Left ventricle myocardium inferior (tissue), 1 donor: ENCODE data around the gene PNMA6F. TPM values are rescaled to one million over a fixed set of nuclear protein-coding genes. Genes with fewer than 3 reads are reported as not detected.

Experiments used
- DNase-seq: peaks from one replicate; pipeline ENCODE4 v3.0.0-alpha.2; 2020
- H3K27ac ChIP-seq: fragments of 200-600 bp; replicated peaks from 2 replicates; pipeline ENCODE4 v1.8.0; 2021
- H3K27me3 ChIP-seq: fragments of 200-600 bp; 2 replicates; pipeline ENCODE4 v1.8.0; 2021; ENCODE audit warnings: low read depth
- H3K36me3 ChIP-seq: fragments of 200-600 bp; 2 replicates; pipeline ENCODE4 v1.8.0; 2021
- H3K4me1 ChIP-seq: fragments of 200-600 bp; 2 replicates; pipeline ENCODE4 v1.8.0; 2021
- H3K4me3 ChIP-seq: fragments of 200-600 bp; 2 replicates; pipeline ENCODE4 v1.8.0; 2021; ENCODE audit warnings: mild to moderate bottlenecking, moderate library complexity
- H3K9me3 ChIP-seq: fragments of 200-600 bp; replicated peaks from 2 replicates; pipeline ENCODE4 v1.8.0; 2021
- CTCF ChIP-seq: fragments of 200-600 bp; IDR thresholded peaks from 2 replicates; pipeline ENCODE4 v1.8.0; 2021; ENCODE audit warnings: antibody characterized with exemption, mild to moderate bottlenecking, borderline replicate concordance
- intact Hi-C: fragments of 100-400 bp; cut with micrococcal nuclease; formaldehyde crosslinking; loops from one replicate; pipeline ENCODE4 v1.11.0; 2022
- total RNA-seq: library from RNA; stranded (reverse); fragmentation: NEBNext Ultra II Directional; extraction: Animal tissue kit (Norgen Biotek cat#: 25700); gene quantifications from one replicate; pipeline ENCODE4 v1.2.1, GENCODE V29; 2021
- donor health status: DM: no; HTN: yes; CAD: no; lungs with severe emphysema.

PNMA6F gene
- total RNA-seq, 1 donor from 2014 or later, result not detected

GRCh38 chrX:153342762-153343558, 21.4 kb upstream of the PNMA6F start:
- no peaks in the 10 kb centered on the region for H3K9me3 ChIP-seq
- no peaks in the 10 kb centered on the region for H3K4me1 ChIP-seq
- intact Hi-C loops, result no loop called here
- TF ChIP-seq CTCF, result no peak
- DNase-seq, result no peak
- H3K36me3 ChIP-seq, result peaks cover 25% of the 10 kb centered on the region
- H3K27me3 ChIP-seq, result no peaks in the 10 kb centered on the region
- H3K4me3 ChIP-seq, result no peak overlapping the region
- no peak overlapping the region for H3K27ac ChIP-seq

- peaks cover 9% of the 10 kb centered on the region for H3K36me3 ChIP-seq
These were observed 18.5 kb upstream of the PNMA6F start for GRCh38 chrX:153340111-153340510.

GRCh38 chrX:153339662-153340061, 18.1 kb upstream of the PNMA6F start:
- H3K9me3 ChIP-seq, result no peaks in the 10 kb centered on the region
- H3K27ac ChIP-seq, result no peak overlapping the region
- DNase-seq, result no peak
- H3K27me3 ChIP-seq, result no peaks in the 10 kb centered on the region
- intact Hi-C loops, result no loop called here
- H3K4me3 ChIP-seq, result no peak overlapping the region
- no peak for TF ChIP-seq CTCF
- H3K36me3 ChIP-seq, result peaks cover 6% of the 10 kb centered on the region
- no peaks in the 10 kb centered on the region for H3K4me1 ChIP-seq

More at GRCh38 chrX:153340111-153340510, 18.5 kb upstream of the PNMA6F start:
- Histone ChIP-seq H3K27me3 (no peaks in the 10 kb centered on the region), H3K9me3 (no peaks in the 10 kb centered on the region), H3K4me3 (no peak overlapping the region), H3K27ac (no peak overlapping the region), H3K4me1 (no peaks in the 10 kb centered on the region)
- intact Hi-C loops, result no loop called here
- no peak for DNase-seq
- no peak for TF ChIP-seq CTCF

- Histone ChIP-seq H3K36me3 (peaks cover 6% of the 10 kb centered on the region), H3K4me3 (no peak overlapping the region), H3K4me1 (peaks cover 4% of the 10 kb centered on the region), H3K27me3 (no peaks in the 10 kb centered on the region), H3K9me3 (no peaks in the 10 kb centered on the region), H3K27ac (no peak overlapping the region)
- TF ChIP-seq CTCF, result no peak
- no peak for DNase-seq
- intact Hi-C loops, result no loop called here
These were observed 17.3 kb upstream of the PNMA6F start for GRCh38 chrX:153338836-153339235.

- no peak overlapping the region for H3K27ac ChIP-seq
- no peak overlapping the region for H3K4me3 ChIP-seq
- intact Hi-C loops, result no loop called here
- H3K27me3 ChIP-seq, result no peaks in the 10 kb centered on the region
- peaks cover 6% of the 10 kb centered on the region for H3K36me3 ChIP-seq
- no peak for DNase-seq
- H3K4me1 ChIP-seq, result peaks cover 4% of the 10 kb centered on the region
- no peaks in the 10 kb centered on the region for H3K9me3 ChIP-seq
- TF ChIP-seq CTCF, result no peak
These were observed 15.4 kb upstream of the PNMA6F start for GRCh38 chrX:153336988-153337387.
